ENCODE data around the gene PRR11.
"Not testable (repeated sequence)": the region's sequence is repeated elsewhere in the genome, so short reads cannot be mapped to it uniquely, and the experiment has no call there.

The PRR11 gene

GRCh38 chr17:59221159-59221847, 65.8 kb downstream of the PRR11 start:
- no peaks in the 10 kb centered on the region for H3K9me3 ChIP-seq (ENCODE audit: insufficient read depth, low read depth, low read length)
- peak overlapping the region; percentile 98 for H3K4me3 ChIP-seq (ENCODE audit: low read length)
- H3K4me1 ChIP-seq (ENCODE audit: insufficient read depth, low read length): peaks cover 3% of the 10 kb centered on the region; the same call in 1 of the 2 replicates
- peak overlapping the region; percentile 94; the same call in 1 of the 2 replicates for H3K9ac ChIP-seq (ENCODE audit: low read depth, low read length)
- no peaks in the 10 kb centered on the region for H3K36me3 ChIP-seq (ENCODE audit: insufficient read depth, low read depth, low read length)
- H3K27me3 ChIP-seq (ENCODE audit: insufficient read depth, low read length): no peaks in the 10 kb centered on the region
- H3K27ac ChIP-seq (ENCODE audit: low read length): no peak overlapping the region

- Histone ChIP-seq H3K27me3 (ENCODE audit: insufficient read depth, low read length) (no peaks in the 10 kb centered on the region), H3K27ac (ENCODE audit: low read length) (no peak overlapping the region), H3K36me3 (ENCODE audit: insufficient read depth, low read depth, low read length) (no peaks in the 10 kb centered on the region), H3K9ac (ENCODE audit: low read depth, low read length) (no peak overlapping the region), H3K9me3 (ENCODE audit: insufficient read depth, low read depth, low read length) (no peaks in the 10 kb centered on the region), H3K4me1 (ENCODE audit: insufficient read depth, low read length) (peaks cover 3% of the 10 kb centered on the region; the same call in 1 of the 2 replicates), H3K4me3 (ENCODE audit: low read length) (no peak overlapping the region)
These were observed 68.3 kb downstream of the PRR11 start for GRCh38 chr17:59223813-59224212.

GRCh38 chr17:59228588-59228987, 73.0 kb downstream of the PRR11 start:
- H3K27me3 ChIP-seq (ENCODE audit: insufficient read depth, low read length); H3K4me3 ChIP-seq (ENCODE audit: low read length); H3K27ac ChIP-seq (ENCODE audit: low read length); H3K36me3 ChIP-seq (ENCODE audit: insufficient read depth, low read depth, low read length); H3K9me3 ChIP-seq (ENCODE audit: insufficient read depth, low read depth, low read length); H3K9ac ChIP-seq (ENCODE audit: low read depth, low read length); H3K4me1 ChIP-seq (ENCODE audit: insufficient read depth, low read length): not testable (repeated sequence)

GRCh38 chr17:59230764-59231163, 75.2 kb downstream of the PRR11 start:
- Histone ChIP-seq H3K9me3 (ENCODE audit: insufficient read depth, low read depth, low read length) (no peaks in the 10 kb centered on the region), H3K36me3 (ENCODE audit: insufficient read depth, low read depth, low read length) (no peaks in the 10 kb centered on the region), H3K4me3 (ENCODE audit: low read length) (no peak overlapping the region), H3K9ac (ENCODE audit: low read depth, low read length) (no peak overlapping the region), H3K27me3 (ENCODE audit: insufficient read depth, low read length) (no peaks in the 10 kb centered on the region), H3K4me1 (ENCODE audit: insufficient read depth, low read length) (no peaks in the 10 kb centered on the region), H3K27ac (ENCODE audit: low read length) (no peak overlapping the region)

GRCh38 chr17:59234631-59235030, 79.1 kb downstream of the PRR11 start:
- Histone ChIP-seq H3K9me3 (ENCODE audit: insufficient read depth, low read depth, low read length) (no peaks in the 10 kb centered on the region), H3K4me1 (ENCODE audit: insufficient read depth, low read length) (no peaks in the 10 kb centered on the region), H3K27me3 (ENCODE audit: insufficient read depth, low read length) (no peaks in the 10 kb centered on the region), H3K4me3 (ENCODE audit: low read length) (no peak overlapping the region), H3K9ac (ENCODE audit: low read depth, low read length) (no peak overlapping the region), H3K36me3 (ENCODE audit: insufficient read depth, low read depth, low read length) (no peaks in the 10 kb centered on the region), H3K27ac (ENCODE audit: low read length) (no peak overlapping the region)

GRCh38 chr17:59238906-59239305, 83.4 kb downstream of the PRR11 start:
- Histone ChIP-seq H3K9me3 (ENCODE audit: insufficient read depth, low read depth, low read length) (no peaks in the 10 kb centered on the region), H3K4me1 (ENCODE audit: insufficient read depth, low read length) (no peaks in the 10 kb centered on the region), H3K4me3 (ENCODE audit: low read length) (no peak overlapping the region), H3K36me3 (ENCODE audit: insufficient read depth, low read depth, low read length) (no peaks in the 10 kb centered on the region), H3K9ac (ENCODE audit: low read depth, low read length) (no peak overlapping the region), H3K27me3 (ENCODE audit: insufficient read depth, low read length) (no peaks in the 10 kb centered on the region), H3K27ac (ENCODE audit: low read length) (no peak overlapping the region)

- Histone ChIP-seq H3K27ac (ENCODE audit: low read length) (no peak overlapping the region), H3K4me1 (ENCODE audit: insufficient read depth, low read length) (no peaks in the 10 kb centered on the region)
These were observed 88.5 kb downstream of the PRR11 start for GRCh38 chr17:59244081-59244480.

More at GRCh38 chr17:59244081-59244480, 88.5 kb downstream of the PRR11 start:
- Histone ChIP-seq H3K36me3 (ENCODE audit: insufficient read depth, low read depth, low read length) (no peaks in the 10 kb centered on the region), H3K27me3 (ENCODE audit: insufficient read depth, low read length) (no peaks in the 10 kb centered on the region), H3K4me3 (ENCODE audit: low read length) (no peak overlapping the region), H3K9me3 (ENCODE audit: insufficient read depth, low read depth, low read length) (no peaks in the 10 kb centered on the region), H3K9ac (ENCODE audit: low read depth, low read length) (no peak overlapping the region)

Measured in iPS-20b (cell line).